Dermis blood vessel endothelial cell (primary cell): ENCODE data around the gene ITGB5. TPM values are rescaled to one million over a fixed set of nuclear protein-coding genes. Genes with fewer than 3 reads are reported as not detected.
"Not testable (repeated sequence)": the region's sequence is repeated elsewhere in the genome, so short reads cannot be mapped to it uniquely, and the experiment has no call there.

ENCODE experiments used
- DNase-seq: peaks from one replicate; pipeline ENCODE4 v3.0.0; 2010
- total RNA-seq: library from RNA; depleted of rRNA; stranded (reverse); fragments of >200 nt; gene quantifications from 2 replicates; pipeline ENCODE4 v1.2.3, GENCODE V29; 2014

ITGB5 gene
- total RNA-seq, 1 donor from 2014 or later = 107 TPM

DNA sequence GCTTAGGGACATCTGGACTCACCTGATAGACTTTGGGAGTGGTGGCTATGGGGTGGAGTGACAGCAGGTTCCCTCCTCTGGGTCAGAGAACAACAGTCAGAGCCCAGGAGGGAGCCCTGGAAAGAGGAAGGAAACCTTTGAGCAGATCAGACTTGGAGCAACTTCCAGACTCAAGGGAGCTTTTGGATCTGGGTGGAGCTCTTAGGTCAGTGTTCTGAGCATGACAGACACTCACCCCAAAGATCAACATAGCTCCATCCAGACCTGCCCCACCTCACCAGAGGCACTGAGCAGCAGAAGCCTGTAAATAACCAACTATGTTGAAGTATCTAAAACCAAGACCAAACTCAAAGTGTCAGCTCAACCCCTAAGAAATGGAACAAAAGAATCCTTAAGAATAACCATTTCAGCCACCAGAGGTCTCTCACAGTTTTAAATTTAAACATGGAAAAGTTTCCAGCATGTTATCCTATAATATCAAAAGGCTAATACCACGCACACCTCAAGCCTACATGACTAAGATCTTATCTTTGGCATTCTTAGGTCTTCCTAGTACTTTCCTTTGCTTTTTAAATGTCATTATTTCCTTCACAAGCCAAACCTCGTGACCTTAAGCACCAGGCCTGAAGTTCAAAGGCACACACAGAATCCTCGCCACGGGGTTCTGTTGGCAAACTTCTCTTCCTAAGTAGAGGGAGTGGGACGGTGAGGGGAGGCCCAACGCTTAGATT lies 100.5 kb downstream of the ITGB5 start:
- DNase-seq = peak; percentile 65

DNA sequence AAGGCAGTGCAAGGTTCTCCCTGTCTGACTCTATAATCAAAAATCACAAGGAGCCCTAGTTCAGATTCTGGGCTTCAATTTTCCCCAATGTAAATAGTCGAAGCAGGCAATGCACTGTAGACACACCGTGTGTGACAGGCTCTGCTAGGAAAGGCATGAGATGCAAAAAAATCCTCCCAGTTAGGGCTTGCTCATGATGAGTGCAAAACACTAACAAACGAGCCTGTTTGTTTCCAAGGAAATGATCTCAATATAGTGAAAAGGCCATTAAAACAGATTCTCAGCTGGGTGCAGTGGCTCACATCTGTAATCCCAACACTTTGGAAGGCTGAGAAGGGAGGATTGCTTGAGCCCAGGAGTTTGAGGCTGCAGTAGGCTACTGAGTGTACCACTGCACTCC lies 101.2 kb downstream of the ITGB5 start:
- DNase-seq = peak; percentile 25

DNA sequence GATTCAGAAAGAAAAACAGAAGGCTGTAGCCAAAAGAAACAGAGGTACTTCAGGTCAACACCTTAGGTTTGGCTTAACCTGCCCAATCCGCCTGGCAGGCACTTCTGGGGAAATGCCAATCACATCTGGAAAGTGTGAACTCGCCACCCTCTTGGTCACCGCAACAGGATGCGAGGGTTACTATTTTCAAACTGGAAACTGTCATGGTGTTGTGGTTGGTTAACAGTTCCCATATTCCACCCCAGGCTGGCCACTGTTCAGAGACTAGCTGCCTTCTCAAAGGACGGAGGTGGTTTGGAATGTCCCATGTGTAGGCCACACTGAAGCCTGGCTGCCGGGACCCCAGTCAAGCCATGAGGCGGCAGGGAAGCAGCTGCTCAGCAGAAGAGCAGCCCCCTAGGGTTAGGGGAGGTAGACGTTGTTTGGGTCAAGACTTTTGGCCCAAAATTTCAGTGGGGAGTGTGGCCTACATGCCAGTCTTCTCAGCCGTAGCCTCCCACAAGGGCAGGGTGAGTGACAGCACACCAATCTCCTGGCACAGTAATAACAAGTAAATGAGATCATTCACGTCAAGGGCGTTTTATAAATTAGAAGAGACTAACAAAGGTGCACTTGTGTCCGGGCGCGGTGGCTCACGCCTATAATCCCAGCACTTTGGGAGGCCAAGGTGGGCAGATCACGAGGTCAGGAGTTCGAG lies 102.3 kb downstream of the ITGB5 start:
- no peak for DNase-seq

DNA sequence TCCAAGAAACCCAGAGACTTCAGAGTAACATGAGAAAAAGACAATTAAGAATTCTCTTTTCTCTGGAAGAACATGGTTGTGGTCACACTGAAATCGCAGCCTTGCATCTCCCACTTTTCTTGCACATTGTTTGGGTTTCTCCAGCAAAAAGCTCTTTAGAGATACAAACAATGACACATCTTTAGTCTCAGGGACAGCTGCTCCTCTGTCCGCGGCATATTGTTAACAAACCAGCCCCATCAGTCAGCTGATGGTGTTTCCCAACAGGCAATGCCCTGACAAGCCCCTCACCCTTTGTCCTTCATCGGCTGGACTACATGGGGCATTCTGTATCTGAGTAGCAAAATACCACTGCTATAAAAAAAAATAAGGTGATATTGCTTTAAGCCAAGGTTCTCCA lies 103.5 kb downstream of the ITGB5 start:
- no peak for DNase-seq

DNA sequence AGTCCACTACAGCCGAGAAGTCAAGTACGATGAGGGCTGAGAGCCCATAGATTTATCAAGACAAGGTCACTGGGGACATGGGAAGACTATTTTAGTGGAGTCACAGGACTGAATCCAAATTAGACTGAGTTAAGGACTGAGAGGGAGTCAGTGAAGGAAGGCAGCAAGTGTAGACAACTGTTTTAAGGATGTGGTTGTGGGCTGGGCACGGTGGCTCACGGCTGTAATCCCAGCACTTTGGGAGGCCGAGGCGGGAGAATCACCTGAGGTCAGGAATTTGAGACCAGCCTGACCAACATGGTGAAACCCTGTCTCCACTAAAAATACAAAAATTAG lies 104.8 kb downstream of the ITGB5 start:
- DNase-seq = not testable (repeated sequence)

DNA sequence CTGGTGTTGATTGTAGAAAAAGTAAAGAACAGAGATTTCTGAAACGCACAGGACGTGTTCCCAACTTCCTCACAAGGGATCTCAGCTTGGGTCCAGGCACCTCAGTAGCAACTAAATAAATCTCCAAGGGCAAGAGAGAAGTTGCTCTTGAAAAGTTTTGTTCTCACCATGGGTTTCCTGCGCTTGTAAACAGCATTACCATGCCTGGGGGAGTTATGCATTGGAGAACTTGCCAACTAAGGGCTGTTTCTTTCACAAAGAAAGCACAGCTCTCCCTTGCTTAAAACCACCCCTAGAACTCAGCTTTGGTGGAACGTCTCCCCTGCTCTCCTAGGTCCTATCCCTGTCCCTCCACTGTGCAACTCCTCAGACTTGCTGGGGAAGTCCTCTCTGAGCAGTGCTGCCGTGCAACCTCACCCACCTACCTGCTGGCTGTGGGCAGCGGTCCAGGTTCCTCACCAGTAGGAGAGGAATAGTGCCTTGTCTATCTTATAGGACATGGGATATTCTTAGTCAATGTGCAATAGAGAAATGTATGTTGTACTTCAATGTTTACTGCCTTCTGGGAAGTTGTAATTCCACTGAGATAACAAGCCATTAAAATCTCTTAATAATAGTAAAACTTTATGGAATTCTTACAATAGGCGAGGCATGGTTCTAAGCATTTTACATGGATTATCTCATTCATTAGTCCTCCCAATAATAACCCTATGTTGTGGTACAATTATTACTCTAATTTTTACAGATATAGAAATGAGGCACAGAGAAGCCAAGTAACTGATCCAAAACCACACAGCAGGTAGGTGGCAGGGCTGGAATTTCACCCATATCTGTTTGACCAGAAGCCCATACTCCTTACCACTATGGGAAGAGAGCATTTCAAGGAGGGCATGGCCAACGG lies 105.4 kb downstream of the ITGB5 start:
- no peak for DNase-seq

DNA sequence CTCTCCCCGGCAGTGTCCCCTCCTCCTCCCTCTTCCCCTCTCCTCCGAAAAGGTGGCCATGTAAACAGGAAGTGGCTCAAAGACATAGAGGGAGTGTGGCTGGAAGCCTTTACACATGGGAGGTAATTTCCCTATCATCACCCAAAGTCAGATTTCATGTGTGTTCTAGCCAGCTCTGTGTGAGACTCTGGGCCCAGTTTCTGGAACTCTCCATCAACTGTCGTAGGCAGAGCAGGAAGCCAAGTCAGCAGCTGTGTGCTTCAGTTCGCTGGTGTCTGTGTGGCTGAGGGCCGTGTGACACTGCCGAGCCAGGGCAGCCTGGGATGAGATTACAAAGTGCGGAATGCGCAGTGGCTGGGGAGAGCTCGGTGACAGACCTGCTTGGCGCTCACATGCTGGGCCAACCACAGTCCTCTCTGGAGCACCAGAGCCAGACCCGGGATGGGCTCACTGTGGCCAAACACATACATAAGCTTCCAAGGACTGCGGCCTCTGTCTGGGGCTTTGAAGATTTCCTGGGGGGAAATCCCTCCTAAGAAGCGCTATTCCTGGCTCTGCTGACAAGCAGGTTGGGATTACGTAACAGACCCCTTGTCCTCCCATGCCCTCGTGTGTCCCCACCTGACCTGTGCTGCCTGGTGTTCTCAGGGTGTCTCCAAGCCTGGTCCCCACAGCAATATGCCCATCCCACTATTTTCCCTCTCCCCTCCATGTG lies 106.2 kb downstream of the ITGB5 start:
- peak; percentile 41 for DNase-seq

DNA sequence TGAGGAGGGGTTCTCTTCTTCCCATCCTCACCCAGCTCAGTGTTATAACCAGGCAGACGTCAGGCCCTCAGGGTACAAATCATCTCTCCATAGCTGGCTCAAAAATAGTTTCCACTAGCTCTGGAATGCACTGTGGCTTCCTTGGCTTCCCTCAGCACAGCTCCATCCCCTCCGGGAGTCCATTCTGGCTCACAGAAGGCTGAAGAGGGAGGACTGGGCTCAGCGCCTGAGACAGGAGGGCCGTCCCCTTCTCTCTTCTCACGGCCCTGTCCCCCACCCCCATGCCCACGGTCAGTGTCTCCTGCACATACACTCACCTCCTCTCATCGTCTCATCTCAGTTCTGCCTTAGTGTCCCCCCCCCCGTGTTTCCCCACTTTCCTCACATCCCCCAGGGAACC lies 106.8 kb downstream of the ITGB5 start:
- DNase-seq = peak; percentile 36

DNA sequence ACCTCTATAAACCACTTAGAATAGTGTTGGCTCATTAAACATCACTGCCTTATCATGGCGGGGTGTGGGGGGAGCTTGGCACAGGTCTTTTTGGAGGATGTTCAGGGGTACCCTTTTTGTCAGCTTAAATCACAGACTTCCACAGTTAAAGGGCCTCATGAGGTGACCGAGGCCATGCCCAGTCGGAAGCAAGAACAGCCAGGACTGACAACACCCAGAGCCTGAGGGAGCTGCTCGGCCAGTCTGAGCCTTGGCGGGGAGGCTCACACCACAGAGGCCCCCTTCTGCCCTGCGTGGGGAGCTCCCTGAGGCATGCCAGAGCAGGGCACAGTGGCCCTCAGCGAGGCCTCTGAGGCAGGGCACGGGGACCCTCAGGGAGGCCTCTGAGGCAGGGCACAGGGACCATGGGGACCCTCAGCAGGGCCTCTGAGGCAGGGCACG lies 107.4 kb downstream of the ITGB5 start:
- no peak for DNase-seq

DNA sequence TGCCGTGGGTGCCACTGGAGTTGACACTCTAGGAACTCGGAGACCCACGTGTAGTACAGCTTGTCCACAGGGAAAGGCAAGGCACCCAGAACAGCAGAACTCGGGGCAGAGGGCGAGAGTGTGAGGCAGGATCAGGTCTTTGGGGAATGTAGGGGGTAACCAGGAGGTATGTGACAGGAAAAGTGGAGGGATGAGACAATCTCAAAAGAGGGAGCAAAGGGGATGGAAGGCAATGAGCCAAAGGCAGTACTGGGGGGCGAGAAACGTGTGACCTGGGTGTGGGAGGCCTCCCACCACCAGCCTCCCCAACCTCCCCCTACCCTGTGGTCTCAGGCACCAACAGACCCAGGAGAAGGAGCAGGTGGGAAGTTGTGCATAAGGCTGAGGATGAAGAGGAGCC lies 108.0 kb downstream of the ITGB5 start:
- DNase-seq = no peak

DNA sequence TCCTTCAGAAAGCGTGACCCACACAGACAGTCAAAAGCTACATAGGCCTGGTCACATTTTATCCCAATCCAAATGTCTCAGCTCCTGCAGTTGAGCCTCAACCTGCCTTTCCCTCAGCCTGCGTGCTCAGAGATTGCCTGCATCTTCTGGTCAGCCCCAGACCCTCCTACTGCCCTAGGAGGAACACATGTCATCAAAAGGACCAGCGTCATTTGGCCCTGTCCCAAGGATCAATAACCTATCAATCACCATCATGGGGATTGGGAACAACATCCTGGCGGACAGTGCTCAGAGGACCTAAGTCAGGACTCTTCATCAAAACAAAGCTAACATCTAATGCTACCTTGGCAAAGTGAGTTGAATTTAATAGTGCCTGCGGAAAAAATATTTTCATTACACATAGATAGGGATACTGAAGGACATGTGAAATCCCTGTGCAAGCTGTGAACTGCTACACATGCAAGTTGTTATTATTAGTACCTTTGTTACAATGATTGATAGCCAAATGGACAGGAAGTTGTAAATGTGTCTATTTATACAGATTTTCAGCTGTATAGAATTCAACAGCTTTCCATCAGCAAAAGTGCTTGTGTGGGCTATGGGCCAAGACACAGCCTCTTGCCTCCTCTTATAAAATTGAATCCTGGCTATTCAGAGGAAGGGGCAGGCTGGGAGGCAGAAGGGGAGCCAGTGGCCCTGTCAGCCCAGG lies 109.2 kb downstream of the ITGB5 start:
- peak; percentile 63 for DNase-seq

DNA sequence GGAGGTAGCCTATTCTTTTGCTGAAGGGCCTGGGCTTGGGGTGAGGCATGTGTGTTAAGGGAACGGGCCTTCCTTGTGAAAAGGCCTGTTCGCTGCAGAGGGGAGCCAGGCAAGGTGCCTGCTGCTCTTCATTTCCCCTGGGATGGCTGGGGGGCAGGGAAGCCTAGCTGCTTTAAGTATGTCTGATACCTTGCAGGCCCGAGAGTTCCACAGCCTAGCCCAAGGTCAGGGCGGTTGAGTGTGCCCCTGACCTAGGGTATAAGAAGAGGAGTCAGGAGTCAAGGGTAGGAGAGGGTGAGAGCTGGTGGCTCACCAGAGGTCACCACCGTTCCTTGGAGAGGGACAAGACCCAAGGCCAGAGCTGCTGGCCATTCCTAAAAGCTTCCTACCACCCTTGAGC lies 110.3 kb downstream of the ITGB5 start:
- DNase-seq = no peak

DNA sequence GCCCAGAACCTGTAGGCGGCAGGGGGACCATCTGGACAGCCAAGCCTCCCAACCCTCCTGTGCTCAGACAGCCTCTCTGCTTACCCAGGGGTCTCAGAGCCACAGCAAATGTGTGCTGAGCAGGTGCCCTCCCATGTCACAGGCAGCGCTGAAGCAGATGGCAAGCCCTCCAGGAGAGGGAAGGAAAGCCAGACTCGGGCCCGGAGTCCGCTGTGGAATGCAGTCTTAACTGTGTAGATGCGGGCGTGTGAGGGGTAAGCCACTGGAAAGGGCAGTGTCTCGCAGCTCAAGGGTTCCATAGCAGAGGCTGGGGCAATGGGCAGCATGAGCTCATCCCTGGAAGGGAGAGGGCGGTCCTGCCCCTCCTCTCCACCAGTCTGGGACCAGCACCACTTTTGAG lies 111.3 kb downstream of the ITGB5 start:
- no peak for DNase-seq

DNA sequence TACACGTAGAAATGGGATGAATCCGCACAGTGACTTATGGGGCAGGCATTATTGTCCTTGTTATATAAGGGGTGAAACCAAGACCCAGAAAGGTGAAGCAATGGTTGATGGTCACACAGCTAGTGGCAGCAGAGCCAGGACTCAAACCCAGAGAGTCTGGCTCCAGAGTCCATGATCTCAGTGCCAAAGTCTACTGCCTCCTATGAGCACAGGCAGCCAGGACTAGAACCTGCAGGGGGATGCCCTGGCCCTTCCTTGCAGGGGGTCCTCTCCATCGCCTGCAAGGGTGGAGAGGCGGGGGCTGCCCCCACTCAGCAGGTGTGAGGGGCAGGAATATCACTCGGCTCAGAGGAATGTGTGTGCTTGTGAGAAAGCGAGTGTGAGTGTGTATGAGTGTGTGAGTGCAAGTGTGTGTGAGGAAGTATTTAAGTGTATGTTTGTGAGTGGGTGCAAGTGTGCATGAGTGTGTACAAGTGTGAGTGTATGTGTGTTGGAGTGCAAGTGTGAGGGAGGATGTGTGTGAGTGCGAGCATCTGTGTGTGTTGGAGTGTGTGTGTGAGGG lies 112.2 kb downstream of the ITGB5 start:
- DNase-seq = no peak

DNA sequence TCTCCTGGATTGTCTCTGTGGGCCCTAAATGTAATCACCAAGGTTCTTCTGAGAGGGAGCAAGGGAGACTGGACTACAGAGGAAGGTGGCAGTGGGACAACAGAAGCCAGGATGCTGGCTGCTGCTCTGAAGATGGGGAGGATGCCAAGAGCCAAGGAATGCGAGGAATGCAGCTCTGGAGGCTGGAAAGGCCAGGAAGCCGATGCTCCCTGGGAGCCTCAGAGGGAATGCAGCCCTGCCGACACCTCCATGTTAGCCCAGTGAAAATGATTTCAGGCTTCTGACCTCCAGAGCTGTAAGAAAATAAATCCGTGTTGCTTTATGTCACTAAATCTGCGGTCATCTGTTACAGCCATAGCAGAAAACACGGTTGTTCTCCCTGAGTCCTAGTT lies 112.8 kb downstream of the ITGB5 start:
- DNase-seq = peak; percentile 82

DNA sequence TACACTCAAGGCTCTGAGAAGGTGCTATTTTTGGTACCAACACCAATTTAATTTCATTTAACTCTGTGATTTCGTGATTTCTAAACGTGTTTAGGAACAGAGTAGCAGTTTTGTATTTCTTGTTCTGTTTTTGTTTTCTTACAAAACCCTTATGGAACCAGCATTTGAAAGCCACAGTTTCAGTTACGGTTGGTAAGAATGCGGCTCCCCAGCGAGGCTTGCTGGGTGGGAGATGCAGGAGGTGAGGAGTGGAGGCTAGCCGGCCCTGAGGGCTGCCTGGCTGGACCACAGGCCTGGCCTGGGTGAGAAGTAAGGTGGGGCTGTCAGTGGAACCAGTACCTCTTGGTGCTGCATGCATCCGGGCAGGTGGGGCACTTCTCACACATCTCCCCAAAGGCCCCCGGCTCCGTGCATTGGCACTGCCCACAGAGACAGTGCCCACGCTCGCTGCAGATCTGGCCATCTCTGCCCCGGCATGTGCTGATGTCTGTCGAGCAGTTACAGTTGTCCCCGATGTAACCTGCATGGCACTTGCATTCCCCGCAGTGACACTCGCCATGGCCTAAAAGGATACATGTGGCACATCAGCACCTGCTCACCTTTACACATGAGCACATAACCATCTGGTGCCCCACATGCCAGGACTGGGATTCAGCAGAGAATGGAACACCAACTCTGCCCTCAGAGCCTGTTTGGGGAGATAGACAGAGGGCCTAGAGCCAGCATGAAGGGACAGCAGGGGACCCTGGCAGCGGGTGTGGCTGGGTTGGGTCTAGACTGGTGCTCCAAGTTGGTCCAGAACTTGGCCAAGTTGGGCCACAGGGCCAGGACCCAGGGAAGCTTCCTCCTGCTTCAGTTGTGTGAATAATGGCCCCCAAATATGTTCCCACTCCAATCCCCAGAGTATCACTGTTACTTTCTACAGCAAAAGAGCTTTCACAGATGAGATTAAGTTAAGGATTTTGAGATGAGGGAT lies 113.5 kb downstream of the ITGB5 start:
- DNase-seq = no peak

DNA sequence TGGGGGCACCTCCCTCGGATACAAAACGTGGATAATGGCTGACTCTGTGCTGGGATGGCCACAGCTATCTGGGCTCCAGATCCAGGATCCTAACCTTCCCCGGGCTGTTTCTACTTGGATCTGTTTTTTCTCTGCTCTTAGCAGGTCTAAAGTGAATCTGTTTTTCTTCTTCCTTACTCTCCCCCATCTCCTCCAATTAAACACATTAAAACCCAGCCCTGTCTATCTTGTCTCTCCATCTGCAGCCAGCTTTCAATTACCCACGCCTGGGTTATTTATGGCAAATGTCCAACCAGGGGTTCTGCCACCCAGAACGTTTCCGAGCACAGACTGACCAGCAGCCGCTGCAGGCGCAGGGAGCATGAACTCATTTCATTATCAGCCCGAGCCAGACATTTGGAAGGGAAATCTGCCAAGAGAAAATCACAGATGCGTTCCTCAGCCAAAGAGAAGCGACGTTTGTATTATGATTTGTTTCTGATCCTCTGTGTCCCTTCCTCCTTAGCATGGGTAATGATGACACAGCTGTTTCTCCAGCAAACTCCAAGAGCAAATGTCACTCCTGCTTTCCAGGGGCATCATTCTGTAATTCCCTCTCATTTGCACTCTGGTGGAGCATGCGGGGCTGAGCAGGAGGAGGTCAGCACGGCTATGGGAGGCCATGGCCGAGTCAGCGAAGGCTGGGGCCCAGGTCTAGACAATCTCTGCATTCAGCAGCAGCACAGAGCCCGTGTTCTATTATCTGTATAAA lies 114.9 kb downstream of the ITGB5 start:
- DNase-seq = peak; percentile 98

DNA sequence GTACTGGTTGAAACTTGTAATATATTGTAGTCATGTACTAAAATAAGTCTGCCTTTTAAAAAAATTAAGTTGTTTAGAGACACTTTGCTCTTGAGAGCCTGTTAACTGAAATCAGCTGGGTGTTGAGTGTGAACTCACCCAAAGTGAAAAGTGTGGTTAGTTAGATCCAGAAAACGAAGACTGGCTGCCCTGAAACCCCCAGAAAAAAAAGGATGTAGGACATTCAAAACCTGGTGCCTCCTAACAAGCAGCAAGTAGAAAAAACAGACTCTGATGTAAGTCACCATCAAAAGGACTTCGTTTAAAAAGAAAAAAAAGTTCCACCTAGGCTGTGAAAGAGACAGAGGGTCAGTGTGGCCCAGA lies 116.1 kb downstream of the ITGB5 start:
- DNase-seq = no peak

DNA sequence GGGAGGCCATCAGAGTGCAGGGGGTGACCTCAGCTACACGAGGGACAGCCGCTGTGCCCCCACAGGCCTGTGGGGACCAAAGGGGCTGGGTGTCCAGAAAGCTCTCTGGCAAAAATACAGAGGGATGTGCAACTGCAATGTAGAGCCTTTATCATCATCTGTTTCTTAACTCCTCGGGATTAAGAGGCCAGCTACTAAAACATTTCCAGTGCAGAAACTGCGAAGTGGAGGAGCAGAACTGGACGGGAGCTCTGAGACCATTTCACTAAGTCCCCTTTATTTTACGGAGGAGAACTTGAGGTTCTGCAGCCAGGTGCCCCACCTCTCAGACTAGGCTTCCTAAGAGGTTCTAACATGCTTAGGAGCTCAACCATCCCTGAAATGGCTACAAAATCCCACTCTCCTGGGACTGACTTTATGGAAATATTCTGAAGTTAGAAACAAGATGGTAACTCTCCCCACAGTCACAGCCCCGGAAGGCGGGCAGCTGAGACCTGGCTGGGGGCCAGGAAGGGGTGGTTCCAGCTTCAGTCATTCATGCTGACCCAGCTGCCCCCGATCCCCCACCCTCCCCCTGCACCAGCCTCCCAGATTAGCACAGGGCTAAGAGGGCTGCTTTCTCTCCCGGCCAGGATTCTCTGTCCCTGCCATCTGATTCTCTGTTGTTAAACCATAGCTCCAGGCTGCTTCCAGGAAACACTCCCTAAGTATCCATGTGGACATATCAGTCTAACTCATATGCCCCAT lies 116.7 kb downstream of the ITGB5 start:
- DNase-seq = peak; percentile 36
